ENCODE data around the gene ATAD5.
"Not testable (repeated sequence)": the region's sequence is repeated elsewhere in the genome, so short reads cannot be mapped to it uniquely, and the experiment has no call there.

The ATAD5 gene

DNA sequence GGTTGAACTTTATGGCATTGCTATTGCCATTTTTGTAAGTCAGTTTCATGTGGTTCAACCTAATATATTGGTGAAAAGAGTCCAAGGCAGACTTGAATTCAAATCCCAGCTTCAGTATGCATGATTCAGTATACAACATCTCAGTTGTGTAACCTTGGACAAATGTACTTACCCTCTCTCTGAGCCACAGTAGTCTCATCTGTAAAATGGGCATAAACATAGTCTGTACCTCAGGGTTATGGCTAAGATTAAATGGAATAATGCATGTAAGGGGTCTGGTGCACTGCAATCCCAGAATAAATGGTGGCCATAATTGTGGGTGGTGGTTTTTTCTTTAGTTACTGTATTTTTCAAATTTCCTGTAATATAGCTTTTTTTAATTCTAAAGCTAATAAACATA lies 85.3 kb downstream of the ATAD5 start:
- DNase-seq: no peak
- no peaks in the 10 kb centered on the region for H3K9me3 Mint-ChIP-seq
- peaks cover 5% of the 10 kb centered on the region for H3K4me1 Mint-ChIP-seq (ENCODE audit: low read depth)
- H3K36me3 Mint-ChIP-seq (ENCODE audit: low read depth): no peaks in the 10 kb centered on the region
- H3K27ac Mint-ChIP-seq: no peak overlapping the region
- peaks cover 18% of the 10 kb centered on the region for H3K27me3 Mint-ChIP-seq
- no peak overlapping the region for H3K4me3 Mint-ChIP-seq

DNA sequence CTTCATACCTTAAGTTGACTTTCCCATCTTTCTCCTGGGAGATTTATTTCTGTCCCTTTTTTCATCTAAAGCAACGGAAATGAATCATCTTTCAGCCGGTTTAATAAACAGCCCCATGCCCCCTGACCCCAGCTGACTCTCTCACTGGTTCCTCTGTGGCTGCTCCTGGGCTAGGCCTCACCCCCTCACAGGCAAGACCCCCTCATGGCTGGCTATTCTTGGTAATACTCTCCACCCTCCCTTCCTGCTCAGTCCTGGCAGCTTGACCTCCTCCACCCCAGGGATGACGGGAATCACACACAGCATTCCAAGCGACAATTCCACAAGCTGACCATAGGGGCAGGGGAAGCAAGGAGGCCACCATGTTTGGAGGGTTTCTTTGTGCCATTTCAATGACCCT lies 88.5 kb downstream of the ATAD5 start:
- Mint-ChIP-seq H3K27me3 (peaks cover 42% of the 10 kb centered on the region), H3K27ac (no peak overlapping the region), H3K4me1 (ENCODE audit: low read depth) (peaks cover 10% of the 10 kb centered on the region), H3K9me3 (no peaks in the 10 kb centered on the region), H3K4me3 (no peak overlapping the region), H3K36me3 (ENCODE audit: low read depth) (no peaks in the 10 kb centered on the region)
- no peak for DNase-seq

DNA sequence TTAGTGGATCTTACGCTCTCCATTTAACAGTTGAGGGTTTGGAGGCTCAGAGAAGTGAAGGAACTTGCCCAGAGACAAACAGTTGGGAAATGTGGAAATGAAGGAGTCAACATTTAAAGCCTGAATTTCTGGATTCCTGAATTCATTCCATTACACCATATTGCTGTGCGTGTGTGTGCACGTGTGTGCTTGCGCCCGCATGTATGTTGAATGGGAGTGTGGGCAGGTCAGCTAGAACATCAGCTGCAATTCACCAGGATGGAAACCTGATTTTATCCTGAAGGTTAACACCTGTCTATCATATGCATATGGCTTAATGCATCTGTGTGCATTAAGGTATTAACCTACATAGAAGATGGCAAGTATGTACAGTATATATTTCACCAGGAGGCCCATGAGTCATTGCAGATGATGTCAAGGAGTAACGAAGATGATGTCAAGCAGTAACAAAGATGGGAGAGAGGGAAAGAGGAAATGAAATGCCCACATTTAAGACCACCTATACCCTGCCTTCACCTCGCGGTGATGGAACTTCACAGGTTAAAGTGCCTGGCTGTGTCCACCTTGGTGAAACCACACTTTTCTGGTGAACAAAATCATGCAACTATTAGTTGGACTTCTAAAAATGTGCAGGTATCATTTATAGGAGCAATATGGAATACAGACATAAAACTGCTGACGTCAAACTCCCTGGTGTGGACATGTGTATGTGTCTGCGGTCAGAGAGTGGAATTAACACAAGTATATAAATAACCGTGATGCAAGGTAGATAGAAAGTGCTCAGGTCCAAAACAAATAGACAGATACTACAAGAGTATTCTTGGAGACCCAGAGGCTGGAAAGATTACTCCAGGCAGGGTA lies 89.1 kb downstream of the ATAD5 start:
- H3K27ac Mint-ChIP-seq: no peak overlapping the region
- peaks cover 10% of the 10 kb centered on the region for H3K4me1 Mint-ChIP-seq (ENCODE audit: low read depth)
- peak overlapping the region; percentile 61 for H3K4me3 Mint-ChIP-seq
- H3K9me3 Mint-ChIP-seq: no peaks in the 10 kb centered on the region
- no peaks in the 10 kb centered on the region for H3K36me3 Mint-ChIP-seq (ENCODE audit: low read depth)
- DNase-seq: no peak
- H3K27me3 Mint-ChIP-seq: peaks cover 48% of the 10 kb centered on the region

DNA sequence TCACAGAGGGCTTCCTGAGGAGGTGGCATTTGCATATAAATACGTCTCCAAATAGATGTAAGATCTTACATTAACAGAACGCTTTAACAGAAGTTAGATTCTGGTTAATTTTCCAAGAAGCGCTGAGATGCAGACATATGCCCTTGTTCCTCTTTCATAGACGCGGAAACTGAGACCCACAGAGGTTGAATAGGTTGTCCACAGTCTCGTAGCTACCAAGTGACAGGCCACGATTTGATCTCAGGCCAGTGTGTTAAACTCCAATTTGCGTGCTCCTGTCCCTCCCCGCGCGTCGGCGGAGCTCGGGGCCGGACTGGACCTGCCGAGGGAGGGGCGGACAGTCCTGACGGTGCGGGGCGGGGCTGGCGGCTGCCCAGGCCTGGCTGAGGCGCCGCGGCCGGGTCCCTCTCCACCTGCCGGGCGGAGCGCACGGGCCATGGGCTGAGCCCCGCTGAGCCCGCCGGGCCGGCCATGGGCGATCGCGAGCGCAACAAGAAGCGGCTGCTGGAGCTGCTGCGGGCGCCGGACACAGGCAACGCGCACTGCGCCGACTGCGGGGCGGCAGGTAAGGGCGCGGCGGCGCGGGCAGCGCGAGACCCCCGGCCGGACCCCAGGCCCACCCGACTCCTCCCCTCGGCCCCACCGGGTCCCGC lies 89.9 kb downstream of the ATAD5 start, which contains the start of gene ADAP2:
Gene ADAP2 (plus strand): TSS at position 402 of the 653 bp plus-strand sequence. CDS start 70 bp downstream, at position 472.
- peaks cover 10% of the 10 kb centered on the region for H3K4me1 Mint-ChIP-seq (ENCODE audit: low read depth)
- H3K4me3 Mint-ChIP-seq: peak within 1 kb of the TSS; percentile 61
- peaks cover 56% of the 10 kb centered on the region for H3K27me3 Mint-ChIP-seq
- no peaks in the 10 kb centered on the region for H3K36me3 Mint-ChIP-seq (ENCODE audit: low read depth)
- H3K9me3 Mint-ChIP-seq: no peaks in the 10 kb centered on the region
- H3K27ac Mint-ChIP-seq: no peak within 1 kb of the TSS
- DNase-seq: no peak

DNA sequence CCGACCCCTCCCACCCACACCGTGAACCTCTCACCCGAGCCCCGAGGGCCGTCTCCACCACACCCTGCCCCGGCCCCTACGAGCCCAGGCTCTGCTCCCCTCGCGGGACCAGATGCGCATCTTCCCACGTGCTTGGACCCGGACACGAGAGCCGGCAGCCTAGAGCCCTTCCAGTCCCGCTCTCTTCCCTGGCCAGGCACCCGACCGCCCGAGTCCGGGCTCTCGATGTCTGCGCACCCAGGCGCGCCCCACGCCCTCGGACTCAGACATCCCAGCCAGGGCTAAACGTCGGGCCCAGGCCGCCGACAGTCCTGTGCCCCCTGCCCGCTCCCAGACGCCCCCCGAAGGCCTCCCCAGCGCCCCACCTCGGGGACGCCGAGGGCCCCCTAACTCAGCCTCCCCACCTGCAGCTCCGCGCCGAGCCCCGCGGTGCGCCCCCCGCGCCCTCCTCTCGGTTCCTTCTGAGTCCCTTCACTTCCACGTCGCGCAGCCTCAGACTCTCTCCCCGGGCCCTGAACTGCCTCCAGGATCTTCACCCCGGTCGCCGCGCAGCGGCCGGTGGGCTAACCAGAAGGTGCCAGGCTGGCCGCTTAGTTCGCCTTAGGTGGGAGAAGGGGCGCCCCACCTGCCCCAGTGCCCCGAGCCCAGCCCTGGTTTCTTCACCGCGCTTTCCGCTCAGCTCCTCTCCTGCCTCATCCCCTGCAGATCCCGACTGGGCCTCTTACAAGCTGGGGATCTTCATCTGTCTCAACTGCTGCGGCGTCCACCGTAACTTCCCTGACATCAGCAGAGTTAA lies 90.7 kb downstream of the ATAD5 start:
- Mint-ChIP-seq H3K4me1 (ENCODE audit: low read depth) (peaks cover 10% of the 10 kb centered on the region), H3K27ac (no peak overlapping the region), H3K9me3 (no peaks in the 10 kb centered on the region), H3K36me3 (ENCODE audit: low read depth) (no peaks in the 10 kb centered on the region), H3K27me3 (peaks cover 61% of the 10 kb centered on the region), H3K4me3 (peak overlapping the region; percentile 59)
- peak; percentile 37 for DNase-seq

DNA sequence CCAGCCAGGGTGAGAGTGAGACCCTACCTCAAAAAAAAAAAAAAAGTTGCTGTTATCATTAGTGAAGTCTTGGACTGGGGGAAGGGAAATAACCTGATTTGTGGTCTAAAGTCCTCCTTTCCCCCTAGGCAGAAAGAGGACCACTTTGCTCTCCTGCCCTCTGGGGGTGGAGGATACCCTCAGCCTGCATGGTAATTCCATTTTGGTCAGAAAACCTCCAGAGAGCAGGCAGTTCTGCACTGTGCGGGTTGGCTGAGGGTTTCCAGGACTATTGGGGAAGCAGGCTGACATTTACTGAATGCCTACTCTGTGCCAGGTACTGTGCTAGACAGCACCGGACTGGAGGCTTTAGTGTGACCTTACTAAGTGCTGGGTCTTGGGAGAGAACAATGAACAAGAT lies 92.6 kb downstream of the ATAD5 start:
- H3K27ac Mint-ChIP-seq: no peak overlapping the region
- no peak overlapping the region for H3K4me3 Mint-ChIP-seq
- H3K27me3 Mint-ChIP-seq: peaks cover 61% of the 10 kb centered on the region

DNA sequence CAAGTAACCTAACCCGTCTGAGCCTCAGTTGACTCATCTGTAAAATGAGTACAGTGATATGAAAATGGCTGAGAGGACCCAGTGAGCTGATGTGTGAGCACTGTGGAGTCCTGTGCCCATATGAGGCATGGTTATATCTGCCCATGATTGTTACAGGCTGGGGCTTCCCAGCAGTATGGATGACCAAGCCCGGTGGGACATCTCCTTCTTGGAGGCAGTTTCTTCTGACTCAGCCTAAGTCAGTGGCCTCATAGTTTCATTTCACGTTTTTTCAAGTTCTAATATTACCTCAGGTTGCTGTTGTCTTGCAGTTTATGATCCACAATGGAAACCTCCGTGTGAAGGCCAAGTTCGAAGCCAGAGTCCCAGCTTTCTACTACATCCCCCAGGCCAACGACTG lies 94.8 kb downstream of the ATAD5 start:
- Mint-ChIP-seq H3K4me3 (no peak overlapping the region), H3K36me3 (ENCODE audit: low read depth) (no peaks in the 10 kb centered on the region), H3K4me1 (ENCODE audit: low read depth) (peaks cover 7% of the 10 kb centered on the region), H3K9me3 (no peaks in the 10 kb centered on the region), H3K27ac (no peak overlapping the region), H3K27me3 (peaks cover 45% of the 10 kb centered on the region)
- DNase-seq: no peak

More for the DNA sequence above, 92.6 kb downstream of the ATAD5 start:
- H3K36me3 Mint-ChIP-seq (ENCODE audit: low read depth): no peaks in the 10 kb centered on the region
- H3K9me3 Mint-ChIP-seq: no peaks in the 10 kb centered on the region
- peaks cover 10% of the 10 kb centered on the region for H3K4me1 Mint-ChIP-seq (ENCODE audit: low read depth)
- no peak for DNase-seq

DNA sequence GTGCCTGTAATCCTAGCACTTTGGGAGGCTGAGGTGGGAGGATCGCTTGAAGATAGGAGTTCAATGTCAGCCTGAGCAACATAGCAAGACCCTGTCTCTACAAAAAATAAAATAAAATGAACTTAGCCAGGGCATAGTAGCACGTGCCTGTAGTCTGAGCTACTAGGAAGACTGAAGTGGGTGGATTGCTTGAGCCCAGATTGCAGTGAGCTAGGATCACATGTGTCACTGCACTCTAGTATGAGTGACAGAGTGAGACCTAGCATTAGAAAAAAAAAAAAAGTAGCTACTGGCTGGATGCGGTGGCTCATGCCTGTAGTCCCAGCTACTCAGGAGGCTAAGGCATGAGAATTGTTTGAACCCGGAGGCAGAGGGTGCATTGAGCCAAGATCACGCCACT lies 96.0 kb downstream of the ATAD5 start:
- Mint-ChIP-seq H3K4me3 (no peak overlapping the region), H3K27ac (no peak overlapping the region), H3K27me3 (peaks cover 37% of the 10 kb centered on the region)

DNA sequence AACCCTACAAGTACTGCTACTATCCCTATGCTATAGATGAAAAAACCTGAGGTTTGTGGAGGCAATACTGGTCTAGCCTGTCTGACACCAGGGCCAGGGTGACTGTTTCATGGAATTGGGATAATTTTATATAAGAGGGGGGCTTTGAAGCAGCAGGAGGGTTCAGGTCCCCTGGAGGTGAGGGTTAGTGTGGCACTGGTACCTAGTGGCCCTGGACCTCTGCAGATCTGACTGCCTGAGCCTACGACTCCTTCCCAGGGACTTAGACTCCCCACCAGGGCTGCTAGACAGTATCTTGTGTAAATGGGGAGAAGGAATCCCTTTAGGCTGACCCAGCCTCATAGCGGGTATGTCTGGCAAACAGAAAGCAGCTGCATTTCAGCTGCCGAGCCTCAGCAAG lies 96.8 kb downstream of the ATAD5 start:
- H3K9me3 Mint-ChIP-seq: no peaks in the 10 kb centered on the region
- H3K4me1 Mint-ChIP-seq (ENCODE audit: low read depth): no peaks in the 10 kb centered on the region
- no peak for DNase-seq
- H3K27me3 Mint-ChIP-seq: peaks cover 29% of the 10 kb centered on the region
- H3K36me3 Mint-ChIP-seq (ENCODE audit: low read depth): no peaks in the 10 kb centered on the region
- H3K27ac Mint-ChIP-seq: no peak overlapping the region
- no peak overlapping the region for H3K4me3 Mint-ChIP-seq

More for the DNA sequence above, 96.0 kb downstream of the ATAD5 start:
- no peaks in the 10 kb centered on the region for H3K9me3 Mint-ChIP-seq
- DNase-seq: no peak
- H3K36me3 Mint-ChIP-seq (ENCODE audit: low read depth): no peaks in the 10 kb centered on the region
- H3K4me1 Mint-ChIP-seq (ENCODE audit: low read depth): peaks cover 2% of the 10 kb centered on the region

DNA sequence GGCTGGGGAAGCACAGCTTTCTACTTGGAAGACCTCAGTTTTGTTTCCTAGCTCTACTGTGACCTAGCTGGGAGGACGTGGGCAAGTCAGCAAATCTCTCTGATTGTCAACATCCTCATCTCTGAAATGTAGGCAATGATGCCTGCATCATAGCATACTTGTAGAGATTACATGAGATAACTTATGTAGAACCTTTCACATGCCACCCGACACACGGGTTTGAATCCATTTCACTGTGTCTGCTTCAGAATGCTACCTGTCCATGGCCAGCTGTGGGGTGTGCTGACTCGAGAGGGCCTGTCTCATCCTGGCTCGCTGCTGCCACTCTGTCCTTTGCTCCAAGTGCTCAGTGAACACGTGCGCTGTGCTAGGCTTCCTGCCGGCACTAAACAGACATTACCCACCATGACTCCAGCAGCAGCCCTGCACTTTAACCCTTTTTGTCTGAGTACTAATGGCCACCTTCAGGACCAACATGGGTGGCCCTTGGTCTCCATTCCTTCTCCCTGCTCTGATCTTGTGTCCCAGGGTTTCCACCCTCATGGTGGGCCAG lies 97.4 kb downstream of the ATAD5 start:
- Mint-ChIP-seq H3K4me3 (no peak overlapping the region), H3K27ac (no peak overlapping the region), H3K9me3 (no peaks in the 10 kb centered on the region), H3K4me1 (ENCODE audit: low read depth) (no peaks in the 10 kb centered on the region), H3K36me3 (ENCODE audit: low read depth) (no peaks in the 10 kb centered on the region), H3K27me3 (peaks cover 24% of the 10 kb centered on the region)
- no peak for DNase-seq

DNA sequence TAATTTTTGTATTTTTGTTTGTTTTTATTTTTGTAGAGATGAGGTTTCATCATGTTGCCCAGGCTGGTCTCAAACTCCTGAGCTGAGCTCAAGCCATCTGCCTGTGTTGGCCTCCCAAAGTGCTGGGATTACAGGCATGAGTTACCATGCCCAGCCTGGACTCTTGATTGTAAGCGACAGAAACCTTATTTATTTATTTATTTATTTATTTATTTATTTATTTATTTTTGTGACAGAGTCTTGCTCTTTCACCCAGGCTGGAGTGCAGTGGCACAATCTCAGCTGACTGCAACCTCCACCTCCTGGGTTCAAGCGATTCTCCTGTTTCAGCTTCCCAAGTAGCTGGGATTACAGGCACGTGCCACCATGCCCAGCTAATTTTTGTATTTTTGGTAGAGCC lies 98.1 kb downstream of the ATAD5 start:
- H3K9me3 Mint-ChIP-seq; H3K4me3 Mint-ChIP-seq; H3K36me3 Mint-ChIP-seq (ENCODE audit: low read depth); H3K27ac Mint-ChIP-seq; DNase-seq; H3K4me1 Mint-ChIP-seq (ENCODE audit: low read depth): not testable (repeated sequence)
- H3K27me3 Mint-ChIP-seq: peaks cover 19% of the 10 kb centered on the region

DNA sequence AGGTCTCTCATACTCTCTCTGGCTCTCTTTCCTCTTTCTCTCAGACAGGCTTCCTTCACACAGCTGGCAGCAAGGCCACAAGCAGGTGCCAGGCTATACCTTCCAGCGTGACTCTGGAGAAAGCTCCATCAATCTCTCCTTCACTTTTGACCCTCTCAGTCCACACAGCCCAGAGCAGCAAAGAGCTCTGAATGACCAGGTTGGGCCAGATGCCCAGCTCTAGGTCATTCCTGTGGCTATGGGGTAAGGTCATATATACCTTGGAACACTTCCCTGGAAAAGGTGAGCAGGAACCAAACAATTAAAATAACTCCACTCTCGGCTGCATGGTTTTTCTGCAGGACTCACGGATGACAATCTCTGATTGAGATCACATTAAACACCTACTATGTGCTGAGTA lies 98.7 kb downstream of the ATAD5 start:
- DNase-seq: no peak
- Mint-ChIP-seq H3K4me3 (no peak overlapping the region), H3K4me1 (ENCODE audit: low read depth) (no peaks in the 10 kb centered on the region), H3K27ac (no peak overlapping the region), H3K9me3 (no peaks in the 10 kb centered on the region), H3K36me3 (ENCODE audit: low read depth) (no peaks in the 10 kb centered on the region), H3K27me3 (peaks cover 17% of the 10 kb centered on the region)

DNA sequence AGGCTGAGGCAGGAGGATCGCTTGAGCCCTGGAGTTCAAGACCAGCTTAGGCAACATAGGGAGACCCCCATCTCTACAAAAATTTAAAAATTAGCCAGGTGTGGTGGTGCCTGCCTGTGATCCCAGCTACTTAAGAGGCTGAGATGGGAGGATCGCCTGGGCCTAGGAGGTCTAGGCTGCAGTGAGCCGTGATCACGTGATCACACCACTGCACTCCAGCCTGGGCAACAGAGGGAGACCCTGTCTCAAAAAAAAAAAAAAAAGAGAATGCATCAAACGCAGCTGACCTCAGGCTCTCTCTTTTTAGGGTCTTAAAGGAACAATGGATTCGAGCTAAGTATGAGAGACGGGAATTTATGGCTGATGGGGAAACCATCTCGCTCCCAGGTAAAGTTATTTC lies 99.8 kb downstream of the ATAD5 start:
- H3K4me3 Mint-ChIP-seq; H3K27ac Mint-ChIP-seq; H3K4me1 Mint-ChIP-seq (ENCODE audit: low read depth); DNase-seq; H3K36me3 Mint-ChIP-seq (ENCODE audit: low read depth); H3K27me3 Mint-ChIP-seq; H3K9me3 Mint-ChIP-seq: not testable (repeated sequence)

DNA sequence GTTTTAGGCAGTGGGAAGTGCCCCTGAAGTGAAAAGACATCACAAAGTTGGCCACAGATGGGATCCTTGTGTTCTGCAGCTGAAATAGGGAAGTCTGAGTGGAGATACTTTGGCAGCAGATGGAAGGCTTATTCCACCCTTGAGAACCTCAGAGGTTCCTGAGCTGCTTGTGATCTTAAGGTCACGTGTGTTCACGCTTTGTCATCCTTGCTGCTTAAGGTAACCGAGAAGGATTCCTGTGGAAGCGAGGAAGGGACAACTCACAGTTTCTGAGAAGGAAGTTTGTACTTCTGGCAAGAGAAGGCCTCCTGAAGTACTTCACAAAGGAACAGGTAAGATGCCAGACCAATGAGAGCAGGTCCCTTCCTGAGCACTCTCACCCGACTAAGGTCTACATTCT lies 102.2 kb downstream of the ATAD5 start:
- no peak for DNase-seq
- Mint-ChIP-seq H3K27me3 (no peaks in the 10 kb centered on the region), H3K4me1 (ENCODE audit: low read depth) (peaks cover 1% of the 10 kb centered on the region), H3K4me3 (no peak overlapping the region), H3K27ac (no peak overlapping the region), H3K9me3 (no peaks in the 10 kb centered on the region), H3K36me3 (ENCODE audit: low read depth) (no peaks in the 10 kb centered on the region)
